ENCODE data around the gene SMPX.

- TF ChIP-seq EZH2 (IDR thresholded peaks at IDR 0.05; ENCODE audit: borderline replicate concordance, low read length), result no peak
- TF ChIP-seq CTCF (IDR thresholded peaks at IDR 0.05; ENCODE audit: low read length), result no peak
Observed at GRCh38 chrX:21715337-21715736, 42.6 kb downstream of the SMPX start.

All from OCI-LY1 (cell line).